ENCODE measurements around the gene MAPKBP1.

The MAPKBP1 gene

DNA sequence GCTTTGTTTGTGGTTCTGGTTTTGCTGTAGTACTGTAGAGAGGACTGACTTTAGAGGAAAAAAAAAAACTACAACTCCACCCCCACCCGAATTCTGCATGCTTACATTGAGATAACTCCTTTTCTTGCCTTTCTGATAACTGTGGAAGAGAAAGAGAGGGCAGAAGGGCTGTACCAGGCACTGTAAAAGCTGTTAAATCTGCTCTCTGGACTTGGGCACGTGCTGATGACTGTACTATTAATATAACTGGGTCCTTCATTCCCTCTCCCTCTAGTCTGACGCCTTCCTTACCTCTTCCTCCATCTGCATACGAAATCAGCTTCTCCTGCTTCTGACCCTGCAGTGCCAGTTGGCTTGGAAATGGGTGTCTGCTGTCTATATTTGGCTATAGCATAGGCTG, 15.0 kb downstream of the MAPKBP1 start:
- no peak for DNase-seq

DNA sequence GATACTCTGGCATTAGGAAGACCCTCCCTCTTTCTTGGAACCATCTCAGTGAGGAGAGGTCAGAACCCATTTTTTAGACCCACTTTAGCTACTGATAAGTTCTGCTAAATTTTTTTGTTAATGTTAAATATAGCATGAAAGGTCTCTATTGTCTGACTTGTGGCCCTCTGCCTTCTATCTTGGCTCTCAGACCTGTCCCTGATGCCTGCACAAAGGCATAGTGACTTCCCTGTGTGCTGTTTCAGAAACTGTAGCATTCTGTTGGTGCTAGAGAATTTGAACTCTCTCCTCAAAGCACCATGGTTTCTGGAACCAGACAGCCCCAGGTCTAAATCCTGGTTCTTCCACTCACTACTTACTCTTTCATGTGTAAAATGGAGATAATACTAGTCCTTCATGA, 15.4 kb downstream of the MAPKBP1 start:
- no peak for DNase-seq

DNA sequence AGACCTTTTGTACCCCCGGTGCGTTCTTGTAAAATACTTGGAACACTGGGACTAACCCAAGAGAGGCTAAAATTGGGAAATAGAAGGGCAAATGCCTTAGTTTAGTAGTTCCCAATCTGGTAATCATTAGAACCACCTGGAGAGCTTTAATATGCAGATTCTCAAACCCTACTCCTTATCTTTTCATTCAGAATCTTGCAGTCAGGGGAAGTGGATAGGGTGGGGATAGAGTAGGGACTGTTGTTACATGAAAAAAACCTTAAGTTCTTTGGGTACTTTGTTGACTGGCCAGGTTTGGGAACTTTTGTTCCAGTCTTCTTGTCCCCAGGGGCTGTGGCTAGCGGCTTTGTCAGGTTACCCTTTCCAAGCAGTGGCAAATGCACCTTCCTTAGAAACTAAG, 15.9 kb downstream of the MAPKBP1 start:
- DNase-seq: no peak

DNA sequence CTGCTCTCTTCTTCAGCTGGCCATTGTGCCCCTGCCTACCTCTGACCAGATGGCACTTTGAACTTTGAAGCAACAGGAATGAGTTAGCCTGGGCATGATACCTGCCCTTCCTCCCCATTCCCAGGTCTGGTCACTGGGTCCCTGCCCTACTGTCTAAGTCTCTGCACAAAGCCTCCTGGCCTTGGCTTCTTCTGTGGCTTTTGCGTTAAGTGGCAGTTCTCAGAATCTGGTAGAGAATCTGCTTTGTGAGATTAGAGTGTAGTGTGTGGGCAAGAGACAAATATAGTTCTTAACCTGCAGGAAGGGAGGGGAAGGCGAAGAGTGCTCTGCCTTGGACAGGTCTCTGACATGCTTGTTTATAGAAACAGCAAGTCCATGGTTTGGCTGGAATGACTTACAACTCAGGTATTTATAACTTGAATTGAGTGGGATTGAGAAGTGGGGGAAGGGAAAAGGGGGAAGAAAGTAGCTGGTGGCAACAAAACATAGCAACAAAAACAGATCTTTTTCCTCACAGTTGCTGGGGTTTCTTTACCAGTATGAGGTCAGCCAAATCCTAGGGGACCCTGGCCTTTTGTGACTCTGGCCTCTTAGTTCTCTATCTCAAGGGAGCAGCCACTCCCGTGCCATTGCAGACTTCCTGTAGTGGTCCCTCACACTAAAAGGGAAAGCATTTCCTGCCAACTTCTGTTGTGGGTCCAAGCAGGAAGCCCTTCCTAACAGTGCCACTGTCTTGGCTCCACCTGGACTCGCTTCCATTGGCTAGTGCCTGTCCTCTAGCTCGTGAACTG, 16.7 kb downstream of the MAPKBP1 start:
- DNase-seq: no peak

DNA sequence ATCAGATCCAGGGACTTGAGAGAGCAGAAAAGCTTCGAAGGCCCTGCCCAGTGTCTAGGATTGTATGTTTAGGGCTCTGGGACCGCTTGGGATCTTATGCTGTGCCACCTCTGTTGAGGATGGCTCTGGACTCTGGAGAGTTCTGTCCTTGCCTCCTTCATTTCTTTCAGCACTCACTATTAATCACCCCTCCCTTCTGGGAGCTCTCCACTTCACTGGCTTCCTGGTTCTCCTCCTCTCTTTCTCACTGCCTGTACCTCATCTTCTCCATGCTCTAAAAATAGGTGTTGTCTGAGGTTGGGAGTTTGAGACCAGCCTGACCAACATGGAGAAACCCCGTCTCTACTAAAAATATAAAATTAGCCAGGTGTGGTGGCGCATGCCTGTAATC, 17.3 kb downstream of the MAPKBP1 start:
- no peak for DNase-seq

DNA sequence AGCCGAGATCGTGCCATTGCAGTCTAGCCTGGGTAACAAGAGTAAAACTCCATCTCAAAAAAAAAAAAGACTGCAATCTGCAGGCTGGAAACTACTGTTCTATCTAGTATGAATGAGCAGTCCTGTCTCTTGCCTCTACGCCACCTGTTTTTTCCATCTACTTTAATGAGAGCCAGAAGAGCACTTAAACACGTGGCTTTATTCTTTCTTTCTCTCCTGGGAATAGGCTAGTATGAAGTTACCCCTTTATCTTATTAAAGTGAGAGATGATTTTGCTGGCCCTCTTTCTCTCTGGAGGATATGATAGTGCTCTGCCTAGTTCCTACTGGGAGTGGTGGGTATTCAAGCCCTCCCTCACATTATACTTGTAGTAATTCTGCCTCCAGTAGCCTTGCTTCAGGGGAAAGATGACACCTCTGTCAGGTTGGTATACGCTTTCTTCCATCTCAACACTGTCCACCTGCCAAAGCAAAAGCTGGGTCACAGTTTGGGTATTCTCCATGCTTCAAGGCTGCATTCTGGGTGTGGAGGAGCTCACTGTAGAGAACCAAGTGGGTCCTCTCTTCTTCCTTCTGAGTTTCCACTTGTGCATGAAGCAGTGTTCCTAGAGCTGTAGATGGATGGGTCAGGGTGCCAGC, 17.8 kb downstream of the MAPKBP1 start:
- no peak for DNase-seq

DNA sequence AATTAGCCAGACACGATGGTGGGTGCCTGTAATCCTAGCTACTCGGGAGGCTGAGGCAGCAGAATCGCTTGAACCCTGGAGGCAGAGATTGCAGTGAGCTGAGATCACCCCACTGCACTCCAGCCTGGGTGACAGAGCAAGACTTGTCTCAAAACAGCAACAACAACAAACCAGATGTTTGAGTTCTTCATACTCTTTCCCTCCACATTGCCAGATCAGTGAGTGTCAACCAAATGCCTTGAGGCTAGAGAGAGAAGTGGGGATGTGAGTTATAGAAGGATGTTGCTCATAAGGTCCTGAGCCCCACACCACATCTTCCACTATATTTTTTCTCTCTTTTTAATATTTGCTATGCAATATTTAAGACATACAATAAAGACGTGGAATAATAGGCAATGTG, 19.8 kb downstream of the MAPKBP1 start:
- DNase-seq: no peak

DNA sequence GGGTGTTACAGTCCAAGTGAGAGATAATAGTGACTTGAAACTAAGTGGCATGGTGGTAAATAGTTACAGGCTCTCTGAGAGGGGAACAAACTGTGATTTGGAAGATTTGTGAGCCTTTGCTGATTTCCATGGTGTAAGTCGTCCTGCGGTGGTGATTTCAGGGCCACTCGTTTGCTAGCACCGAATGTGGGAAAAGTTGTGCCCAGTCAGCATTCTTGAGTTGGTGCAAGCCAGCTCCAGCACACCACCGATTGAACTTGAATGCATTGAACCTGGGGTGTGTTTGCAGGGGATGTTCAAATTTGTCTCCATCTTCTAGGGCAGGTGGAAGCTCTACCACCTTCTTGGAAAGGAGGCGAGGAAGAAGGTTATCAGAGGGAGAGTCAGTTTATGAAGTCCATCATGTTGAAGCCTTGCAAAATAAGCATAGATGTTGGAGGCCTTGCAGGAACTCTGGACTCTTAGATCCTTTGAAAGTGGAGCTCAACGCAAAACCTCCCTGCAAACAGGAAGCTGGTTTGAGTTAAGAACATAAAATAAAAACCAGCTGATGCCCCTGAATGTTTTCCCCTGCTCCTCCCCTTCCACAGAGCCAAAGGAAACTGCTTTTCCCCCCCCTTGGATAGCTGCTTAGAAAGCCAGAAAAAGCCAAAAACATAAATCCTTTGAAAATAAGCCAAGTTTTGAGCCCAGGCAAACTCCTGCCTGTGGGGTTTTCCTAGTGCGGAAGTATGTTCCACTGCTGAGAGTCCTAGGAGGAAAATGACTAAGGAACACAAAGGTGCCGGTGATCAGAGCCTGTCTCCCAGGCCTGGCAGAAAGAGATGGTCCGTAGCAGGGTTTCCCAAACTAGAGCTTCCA, 21.9 kb downstream of the MAPKBP1 start:
- DNase-seq: no peak

DNA sequence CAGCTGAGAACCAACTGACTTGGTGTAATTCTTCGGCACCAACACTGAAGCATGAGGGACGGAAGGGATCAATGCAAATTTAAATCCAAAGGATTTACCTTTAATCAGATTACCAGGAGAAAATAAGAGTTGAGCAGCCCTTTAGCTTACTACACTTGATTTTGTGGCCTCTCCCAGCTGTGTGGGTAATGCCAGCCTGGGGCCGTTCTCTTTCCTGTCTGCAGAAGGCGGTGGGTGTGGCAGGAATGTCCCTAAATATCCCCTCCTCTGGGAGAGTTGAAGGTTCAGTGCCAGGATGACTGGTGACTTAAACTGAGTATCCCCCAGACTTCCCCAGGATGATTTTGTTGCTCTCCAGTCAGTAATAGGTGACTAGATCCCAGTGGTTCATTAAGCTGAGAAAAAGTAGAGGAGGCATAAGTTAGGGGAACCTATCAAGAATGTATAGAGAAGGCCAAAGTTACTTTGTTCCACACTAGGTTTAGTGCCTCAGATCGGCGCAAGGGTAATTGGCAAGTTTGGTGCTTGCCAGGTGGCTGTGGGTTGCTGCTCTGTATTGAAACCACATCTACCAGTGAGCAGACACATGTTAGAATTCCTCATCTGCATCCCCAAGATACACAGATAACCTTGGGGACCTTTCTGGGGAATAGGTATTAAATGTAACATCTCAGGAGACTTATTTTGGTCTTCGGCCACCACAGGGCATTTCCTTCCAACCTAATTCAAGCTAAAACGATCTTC, 23.1 kb downstream of the MAPKBP1 start:
- no peak for DNase-seq

DNA sequence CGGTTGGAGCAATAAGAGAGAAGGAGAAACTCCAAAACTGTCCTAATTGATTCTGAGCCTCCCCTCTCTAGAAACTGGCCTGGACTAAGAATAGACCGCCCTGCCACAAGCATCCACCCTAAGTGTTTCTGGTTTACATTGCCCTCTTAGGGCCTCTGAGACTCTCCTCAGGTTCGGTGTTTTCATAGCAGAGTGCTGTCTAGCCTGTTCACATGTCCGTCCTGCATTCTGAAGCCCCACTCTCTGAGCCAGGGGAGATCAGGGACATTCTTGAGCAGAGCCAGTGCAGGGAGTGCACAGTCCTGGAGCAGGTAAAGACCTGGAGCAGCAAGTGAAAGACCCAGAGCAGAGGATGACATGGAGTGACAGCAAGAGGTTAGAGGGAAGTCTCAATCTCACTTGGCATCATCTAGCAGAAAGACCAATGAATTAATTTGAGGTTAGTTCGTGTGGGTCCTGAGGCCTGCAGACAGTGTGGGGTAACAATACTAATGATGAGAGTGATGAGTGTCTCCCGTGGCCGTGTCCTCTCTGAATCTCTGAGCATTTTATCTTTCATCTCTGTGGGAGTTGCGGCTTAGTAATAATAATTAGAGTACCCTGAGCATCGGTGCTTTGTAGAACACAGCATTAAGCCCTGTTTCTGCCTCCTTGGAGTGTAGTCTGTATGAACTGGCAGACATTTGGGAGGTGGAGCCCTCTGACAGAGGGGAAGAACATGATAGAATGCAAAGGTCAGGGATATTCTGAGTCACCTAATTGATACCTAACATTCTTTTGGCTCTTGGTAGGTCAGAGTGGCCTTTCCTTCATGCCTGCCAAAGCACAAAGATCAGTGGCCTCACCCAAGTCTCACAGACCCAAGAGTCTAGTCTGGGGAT, 24.6 kb downstream of the MAPKBP1 start:
- no peak for DNase-seq

DNA sequence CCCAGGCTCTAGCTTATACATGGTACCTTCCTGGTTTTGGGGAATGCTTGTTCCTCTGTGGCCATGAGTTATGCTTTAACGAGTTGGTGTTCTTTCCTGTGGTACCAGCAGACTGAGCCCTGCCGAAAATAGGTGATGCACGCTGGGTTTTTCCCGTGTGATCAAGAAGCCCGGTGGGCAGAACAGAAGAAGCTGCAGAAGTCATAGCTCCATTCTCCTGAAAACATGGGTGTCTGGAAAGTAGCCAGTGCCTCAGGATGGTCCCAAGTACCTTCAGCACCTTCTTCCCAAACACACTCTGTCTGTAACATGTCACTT, 25.2 kb downstream of the MAPKBP1 start:
- no peak for DNase-seq

DNA sequence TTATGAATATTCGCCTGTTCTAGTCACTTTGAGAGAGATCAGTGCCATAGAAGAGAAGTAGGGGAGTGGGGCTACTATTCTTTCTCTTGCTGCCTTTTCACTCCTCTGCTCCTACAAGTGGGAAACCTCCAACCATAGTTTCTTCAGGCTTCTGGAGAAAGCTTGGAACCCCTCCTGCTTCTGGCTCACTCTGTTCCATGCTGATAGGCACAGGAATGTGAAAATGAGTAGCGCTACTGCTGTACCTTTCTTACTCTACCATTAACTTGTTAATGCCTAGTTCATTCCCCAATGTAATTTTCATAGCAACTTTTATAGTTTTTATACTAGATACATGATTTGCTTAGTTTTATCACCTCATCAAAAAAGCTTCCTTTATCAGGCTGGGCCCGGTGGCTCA, 26.9 kb downstream of the MAPKBP1 start:
- no peak for DNase-seq

DNA sequence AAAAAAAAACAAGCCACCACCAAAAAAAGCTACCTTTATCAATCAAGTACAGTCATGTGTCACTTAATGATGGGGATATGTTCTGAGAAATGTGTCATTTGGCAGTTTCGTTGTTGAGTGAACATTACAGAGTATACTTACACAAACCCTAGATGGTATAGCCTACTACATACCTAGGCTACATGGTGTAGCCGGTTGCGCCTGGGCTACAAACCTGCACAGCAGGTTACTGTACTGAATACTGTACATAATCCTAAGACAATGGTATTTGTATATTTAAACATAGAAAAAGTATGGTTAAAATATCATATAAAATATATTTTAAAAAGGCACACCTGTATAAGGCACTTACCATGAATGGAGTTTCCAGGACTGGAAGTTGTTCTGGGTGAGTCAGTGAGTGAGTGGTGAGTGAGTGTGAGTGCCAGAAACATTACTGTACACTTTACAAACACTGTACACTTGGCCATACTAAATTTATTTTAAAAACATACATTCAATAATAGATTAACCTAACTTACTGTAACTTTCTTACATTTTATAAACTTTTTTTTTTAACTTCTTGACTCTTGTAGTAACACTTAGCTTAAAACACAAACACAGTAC, 27.7 kb downstream of the MAPKBP1 start:
- DNase-seq: no peak

DNA sequence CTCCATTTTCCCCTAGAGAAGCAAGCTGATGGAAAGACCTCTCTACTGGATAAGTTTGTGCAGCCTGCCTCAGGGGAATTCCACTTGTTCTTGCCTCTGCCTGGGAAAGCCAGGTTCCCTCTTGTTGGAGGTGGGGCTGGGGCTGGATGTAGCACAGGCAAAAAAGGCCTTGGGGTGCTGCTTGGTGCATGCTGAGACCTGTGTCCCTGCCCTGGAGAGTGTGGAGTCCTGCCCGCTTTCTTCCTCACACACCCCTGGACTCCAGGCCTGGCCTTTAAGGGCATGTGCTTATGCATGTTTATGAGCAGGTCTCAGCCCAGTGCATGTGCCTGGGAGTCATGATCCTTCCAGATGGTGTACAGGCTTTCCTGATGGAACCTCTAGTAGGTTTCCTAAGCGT, 30.1 kb downstream of the MAPKBP1 start:
- no peak for DNase-seq

DNA sequence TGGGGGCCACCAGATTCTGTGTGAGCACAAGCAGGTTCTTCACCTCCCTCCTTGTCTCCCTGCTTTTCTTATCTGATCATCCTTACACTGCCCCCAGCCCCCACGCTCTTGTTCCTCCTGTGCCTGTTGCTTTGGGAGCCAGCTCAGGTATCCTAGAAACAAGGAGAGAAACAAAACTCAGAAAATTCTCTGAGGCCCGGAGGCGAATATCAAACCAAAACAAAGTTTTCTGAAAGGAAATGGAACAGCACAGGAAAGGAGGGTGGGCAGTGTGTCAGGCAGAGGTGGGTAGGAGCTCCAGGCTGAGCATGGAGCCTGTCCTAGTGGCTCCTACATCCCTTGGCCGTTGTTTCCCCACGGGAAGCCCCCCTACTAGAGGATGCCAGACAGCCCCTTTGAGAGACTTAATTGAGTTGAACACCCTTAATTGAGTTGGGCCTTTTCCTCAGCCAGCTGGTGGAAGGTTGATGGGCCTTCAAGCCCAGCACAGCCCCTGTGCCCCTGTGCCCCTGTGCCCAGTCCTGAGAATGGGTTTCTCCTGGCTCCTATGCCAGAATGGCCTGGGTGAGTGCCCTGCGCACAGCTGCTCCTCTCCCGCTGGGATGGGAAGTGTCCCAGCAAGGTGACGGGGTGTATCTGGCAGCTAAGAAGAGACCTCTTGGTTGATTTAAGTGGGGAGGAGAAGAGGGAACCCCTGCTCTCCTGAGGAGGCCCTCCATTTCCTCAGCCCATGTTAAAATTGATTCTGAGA, 30.8 kb downstream of the MAPKBP1 start:
- DNase-seq: no peak

DNA sequence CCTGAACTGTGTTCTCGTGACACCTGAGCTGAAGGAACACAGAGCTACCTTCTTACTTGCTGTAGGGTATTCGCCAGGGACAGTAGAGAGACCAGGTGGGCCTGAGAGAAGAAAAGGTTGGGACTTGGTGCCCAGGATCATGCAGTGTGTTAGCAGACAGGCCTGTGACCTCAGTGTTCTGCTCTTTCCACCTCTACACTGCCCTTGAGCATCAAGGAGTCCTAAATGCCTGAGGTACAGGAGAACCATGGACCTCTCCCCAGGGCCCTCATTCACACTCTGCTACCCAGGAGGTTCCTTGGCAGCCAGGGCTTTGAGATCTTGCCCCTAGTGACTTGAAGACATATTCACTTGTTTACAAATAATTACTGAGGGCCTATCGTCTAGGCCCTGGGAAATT, 31.4 kb downstream of the MAPKBP1 start:
- DNase-seq: no peak

DNA sequence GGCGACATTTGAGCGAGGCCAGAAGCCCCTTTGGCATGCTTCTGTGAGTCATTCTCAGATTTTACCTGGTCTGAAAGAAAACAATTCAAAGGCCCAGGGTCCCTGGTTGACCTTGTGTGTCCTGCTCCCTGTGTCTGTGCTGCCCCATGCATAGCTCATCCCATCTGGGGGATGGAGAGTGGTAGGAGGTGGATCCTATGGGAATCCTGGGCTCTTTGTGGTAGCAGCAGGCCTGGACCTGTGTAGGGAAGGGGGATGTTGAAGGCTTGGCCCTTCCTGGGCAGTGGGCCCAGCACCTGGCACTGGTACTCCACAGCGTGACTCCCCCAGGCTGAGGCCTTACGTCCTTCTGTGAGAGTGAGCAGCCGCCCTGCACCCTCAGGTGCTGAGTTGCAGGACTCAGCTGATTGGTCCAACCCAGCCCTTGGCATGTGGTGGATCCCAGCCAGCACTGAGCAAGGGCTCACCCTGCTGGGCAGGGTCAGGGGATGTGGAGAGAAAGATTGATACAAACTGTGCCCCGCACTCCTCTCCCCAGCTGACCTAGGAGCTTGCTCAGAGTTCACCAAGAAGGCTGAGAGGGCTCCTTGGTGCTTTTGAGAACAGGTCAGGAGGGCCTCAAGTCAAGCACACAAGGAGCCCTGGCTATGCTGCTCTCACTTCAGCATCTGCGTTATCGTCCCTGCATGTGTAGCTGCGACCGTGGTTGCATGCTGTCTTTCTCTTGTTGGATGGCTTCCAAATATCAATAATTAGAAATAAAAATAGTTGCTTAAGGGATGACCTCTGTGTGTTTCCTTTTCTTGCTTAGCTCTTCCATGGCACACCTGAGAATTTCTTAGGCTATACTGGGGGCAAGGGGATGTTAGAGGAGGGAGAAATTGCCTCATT, 32.3 kb downstream of the MAPKBP1 start:
- no peak for DNase-seq

DNA sequence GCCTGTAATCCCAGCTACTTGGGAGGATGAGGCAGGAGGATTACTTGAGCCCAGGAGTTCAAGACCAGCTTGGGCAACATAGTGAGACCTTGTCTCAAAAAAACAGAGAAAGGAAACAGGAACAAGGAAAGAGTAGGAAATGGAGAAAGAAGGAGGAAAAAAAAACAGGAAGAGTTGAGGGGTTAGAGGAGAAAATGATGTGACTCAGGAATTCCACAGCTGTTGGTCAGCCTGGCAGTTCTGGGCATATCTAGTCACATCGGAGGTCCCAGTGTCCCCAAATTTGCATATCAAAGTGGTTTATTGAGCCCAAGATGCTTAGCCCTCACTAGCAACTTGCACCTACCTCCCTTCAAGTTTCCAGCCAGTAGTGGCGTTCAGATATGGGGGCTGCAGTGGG, 34.8 kb downstream of the MAPKBP1 start:
- DNase-seq: no peak

DNA sequence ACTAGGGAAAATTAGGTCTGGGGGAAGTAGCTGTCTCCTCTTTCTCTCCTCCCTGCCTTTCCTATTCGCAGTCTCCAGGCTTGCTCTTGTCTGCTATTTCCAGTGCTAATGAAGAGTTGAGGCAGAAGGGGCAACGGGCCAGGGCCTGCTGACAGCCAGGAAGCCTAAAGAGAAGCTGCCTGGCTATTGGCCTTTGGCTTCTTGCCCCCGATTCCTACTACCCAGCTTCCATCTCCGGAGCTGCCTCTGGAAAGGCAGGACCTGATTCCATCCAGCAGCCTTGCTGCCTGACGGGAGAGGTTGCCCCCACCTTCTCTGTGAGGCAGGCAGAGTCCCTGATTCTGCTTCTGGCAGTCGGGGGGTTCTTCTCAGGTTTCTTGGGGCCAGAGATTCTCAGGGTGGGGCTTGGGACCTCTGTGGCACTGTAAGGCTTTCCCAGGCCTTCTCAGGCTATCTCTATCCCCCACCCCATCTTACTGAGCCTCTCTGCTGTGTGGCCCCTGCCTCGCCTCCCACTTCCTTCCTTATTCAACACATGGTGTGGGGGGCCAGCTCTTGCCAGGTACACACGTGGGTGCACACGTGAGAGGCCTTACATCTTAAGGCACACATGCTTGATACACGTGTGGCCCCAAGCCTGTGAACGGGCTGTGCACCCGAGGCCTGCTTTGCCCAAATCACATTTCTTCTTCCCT, 35.4 kb downstream of the MAPKBP1 start:
- no peak for DNase-seq
